GM23338 (cell line): ENCODE results near the gene OR2F1. TPM values are rescaled to one million over a fixed set of nuclear protein-coding genes. Genes with fewer than 3 reads are reported as not detected.

Experiments
- ATAC-seq: fragments of 200-7000 bp; cut with Tn5 transposase; 3 replicates; pipeline ENCODE4 v1.9.1; 2020
- DNase-seq: peaks from one replicate; pipeline ENCODE4 v3.0.0-alpha.2; 2015; ENCODE audit warnings: low spot score
- H2AFZ ChIP-seq: fragments of 200-600 bp; sonication (generic); 2 replicates; pipeline ENCODE4 v1.8.0; 2016; ENCODE audit warnings: antibody characterized with exemption, mild to moderate bottlenecking, moderate library complexity
- H3F3A ChIP-seq: fragments of 200-600 bp; sonication (generic); replicated peaks from 2 replicates; pipeline ENCODE4 v1.8.0; 2017; ENCODE audit warnings: antibody characterized with exemption, mixed run types, low read depth
- H3K27ac ChIP-seq: fragments of 200-600 bp; sonication (generic); 2 replicates; pipeline ENCODE4 v1.6.1; 2016; ENCODE audit warnings: low read depth
- H3K27me3 ChIP-seq: fragments of 200-600 bp; sonication (generic); 2 replicates; pipeline ENCODE4 v1.8.0; 2016; ENCODE audit warnings: mild to moderate bottlenecking, mixed run types, moderate library complexity; ENCODE audit not compliant: insufficient read depth
- H3K36me3 ChIP-seq: fragments of 200-600 bp; sonication (generic); 2 replicates; pipeline ENCODE4 v1.8.0; 2016; ENCODE audit warnings: mild to moderate bottlenecking; ENCODE audit not compliant: insufficient read depth
- H3K4me1 ChIP-seq: fragments of 200-600 bp; sonication (generic); 2 replicates; pipeline ENCODE4 v1.8.0; 2016; ENCODE audit warnings: mild to moderate bottlenecking, moderate library complexity; ENCODE audit not compliant: insufficient read depth
- H3K4me2 ChIP-seq: fragments of 200-600 bp; sonication (generic); 2 replicates; pipeline ENCODE4 v1.7.1; 2017; ENCODE audit warnings: mixed run types
- H3K4me3 ChIP-seq: fragments of 200-600 bp; sonication (generic); 2 replicates; pipeline ENCODE4 v1.6.1; 2016; ENCODE audit warnings: mixed run types
- H3K79me2 ChIP-seq: fragments of 200-600 bp; sonication (generic); replicated peaks from 2 replicates; pipeline ENCODE4 v1.8.0; 2017; ENCODE audit warnings: mild to moderate bottlenecking; ENCODE audit not compliant: insufficient read depth
- H3K9me2 ChIP-seq: fragments of 200-600 bp; sonication (generic); 2 replicates; pipeline ENCODE4 v1.8.0; 2017; ENCODE audit not compliant: insufficient read depth
- H4K20me1 ChIP-seq: fragments of 200-600 bp; sonication (generic); replicated peaks from 2 replicates; pipeline ENCODE4 v1.8.0; 2017; ENCODE audit warnings: mild to moderate bottlenecking; ENCODE audit not compliant: insufficient read depth
- H3K27ac Mint-ChIP-seq: 2 replicates; pipeline ENCODE4 v1.8.0; 2020; ENCODE audit warnings: inconsistent platforms, mild to moderate bottlenecking, moderate library complexity, mixed read lengths
- H3K27me3 Mint-ChIP-seq: 3 replicates; pipeline ENCODE4 v1.8.0; 2022; ENCODE audit warnings: low read depth, mild to moderate bottlenecking, moderate library complexity, mixed read lengths, inconsistent platforms; ENCODE audit not compliant: insufficient read depth, poor library complexity
- H3K36me3 Mint-ChIP-seq: 3 replicates; pipeline ENCODE4 v1.8.0; 2021; ENCODE audit warnings: low read depth, mild to moderate bottlenecking, inconsistent platforms, moderate library complexity, mixed read lengths
- H3K4me1 Mint-ChIP-seq: 3 replicates; pipeline ENCODE4 v1.8.0; 2020; ENCODE audit warnings: mild to moderate bottlenecking, inconsistent platforms, mixed read lengths
- H3K4me3 Mint-ChIP-seq: 3 replicates; pipeline ENCODE4 v1.8.0; 2021; ENCODE audit warnings: moderate library complexity, mild to moderate bottlenecking, inconsistent platforms, mixed read lengths
- H3K9me3 Mint-ChIP-seq: 3 replicates; pipeline ENCODE4 v1.8.0; 2020; ENCODE audit warnings: moderate library complexity, mild to moderate bottlenecking, inconsistent platforms, mixed read lengths
- CREB1 ChIP-seq: fragments of 250-450 bp; sonication (Bioruptor Pico); IDR thresholded peaks from 2 replicates; pipeline ENCODE4 v1.5.0; 2020; ENCODE audit warnings: low read depth, mild to moderate bottlenecking, moderate library complexity
- EZH2 ChIP-seq: fragments of 200-600 bp; sonication (generic); IDR thresholded peaks from one replicate; pipeline ENCODE4 v1.8.0; 2017; ENCODE audit warnings: antibody characterized with exemption, mild to moderate bottlenecking, low read depth; ENCODE audit not compliant: unreplicated experiment
- JUNB ChIP-seq: IDR thresholded peaks from one replicate; pipeline ENCODE4 v1.6.1; 2016; ENCODE audit warnings: antibody characterized with exemption; ENCODE audit not compliant: unreplicated experiment
- NANOG ChIP-seq: IDR thresholded peaks from 2 replicates; pipeline ENCODE4 v1.6.1; 2016; ENCODE audit warnings: antibody characterized with exemption, borderline replicate concordance
- POLR2AphosphoS5 ChIP-seq: IDR thresholded peaks from 2 replicates; pipeline ENCODE4 v1.6.1; 2016; ENCODE audit warnings: antibody characterized with exemption, low read depth
- STAT1 ChIP-seq: IDR thresholded peaks from one replicate; pipeline ENCODE4 v1.6.1; 2016; ENCODE audit warnings: antibody characterized with exemption; ENCODE audit not compliant: unreplicated experiment
- ZNF114 ChIP-seq: fragments of 250-450 bp; sonication (Bioruptor Pico); IDR thresholded peaks from 2 replicates; pipeline ENCODE4 v1.5.0; 2020; ENCODE audit warnings: mild to moderate bottlenecking, moderate library complexity
- ZNF331 ChIP-seq: fragments of 250-450 bp; sonication (Bioruptor Pico); IDR thresholded peaks from 2 replicates; pipeline ENCODE4 v1.5.0; 2020; ENCODE audit warnings: low read depth, mild to moderate bottlenecking, moderate library complexity
- polyA plus RNA-seq: library from polyadenylated mRNA; unstranded; fragments of >200 nt; fragmentation: Nextera tagmentation; extraction: Ambion mirVana; gene quantifications from 2 replicates; pipeline ENCODE4 v1.2.1, GENCODE V29; 2016
- total RNA-seq: library from RNA; depleted of rRNA; stranded (reverse); fragments of >200 nt; shearing (Covaris generic); gene quantifications from 2 replicates; pipeline ENCODE4 v1.2.3, GENCODE V29; 2014
- TF ChIP-seq, protein P1 (sequence below): IDR thresholded peaks from 2 replicates; pipeline ENCODE4 v1.6.1; 2016; ENCODE audit warnings: antibody characterized with exemption
- TF ChIP-seq, protein P2 (sequence below), 2 experiments: fragments of 200-600 bp in 1 of 2; sonication (generic) in 1 of 2; conservative IDR thresholded peaks; 2 replicates each; pipeline versions ENCODE4 v1.5.1 to v1.6.1; 2016 to 2017; ENCODE audit warnings: antibody characterized with exemption in 2 of 2, low read depth in 2 of 2, mild to moderate bottlenecking in 2 of 2, moderate library complexity in 1 of 2
- TF ChIP-seq, protein P3 (sequence below): IDR thresholded peaks from one replicate; pipeline ENCODE4 v1.6.1; 2018; ENCODE audit warnings: antibody characterized with exemption; ENCODE audit not compliant: unreplicated experiment

The OR2F1 gene
- total and polyA plus RNA-seq, 2 experiments from 2014 or later, result not detected

DNA sequence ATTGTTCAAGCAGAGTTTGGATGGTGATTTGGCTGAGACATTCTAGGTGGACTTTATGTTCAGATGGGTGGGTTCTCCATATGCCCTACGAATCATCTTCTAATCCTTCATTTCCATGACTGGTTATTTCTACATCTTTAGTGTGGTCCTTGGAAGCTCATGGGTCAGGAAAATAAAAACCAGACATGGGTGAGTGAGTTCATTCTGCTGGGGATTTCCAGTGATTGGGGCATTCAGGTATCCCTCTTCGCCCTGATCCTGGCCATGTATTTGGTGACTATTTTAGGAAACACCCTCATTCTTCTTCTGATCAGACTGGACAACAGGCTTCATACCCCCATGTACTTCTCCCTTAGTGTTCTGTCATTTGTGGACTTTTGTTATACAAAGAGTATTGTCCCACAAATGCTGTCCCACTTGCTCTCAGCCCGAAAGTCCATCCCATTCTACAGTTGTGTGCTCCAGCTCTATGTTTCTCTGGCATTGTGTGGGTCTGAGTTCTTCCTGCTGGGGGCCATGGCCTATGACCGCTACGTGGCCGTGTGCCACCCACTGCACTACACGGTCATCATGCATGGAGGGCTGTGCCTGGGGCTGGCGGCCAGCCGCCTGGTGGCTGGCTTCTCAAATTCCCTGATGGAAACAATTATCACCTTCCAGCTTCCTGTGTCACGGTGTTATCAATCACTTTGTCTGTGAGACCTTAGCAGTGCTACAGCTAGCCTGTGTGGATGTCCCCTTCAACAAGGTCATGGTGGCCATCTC lies 26.3 kb downstream of the OR2F1 start:
- no peak for TF ChIP-seq POLR2AphosphoS5
- no peak for TF ChIP-seq JUNB
- DNase-seq (no peak), ATAC-seq (no peak)
- Histone ChIP-seq H3K9me2 (peaks cover 25% of the 10 kb centered on the region), H3K4me2 (no peak overlapping the region), H3K4me1 (no peaks in the 10 kb centered on the region), H3K79me2 (no peaks in the 10 kb centered on the region), H2AFZ (no peak overlapping the region), H3F3A (no peaks in the 10 kb centered on the region), H3K27ac (no peak overlapping the region), H3K4me3 (no peak overlapping the region), H3K36me3 (no peaks in the 10 kb centered on the region), H3K27me3 (no peaks in the 10 kb centered on the region), H4K20me1 (no peaks in the 10 kb centered on the region)
- Mint-ChIP-seq H3K27ac (no peak overlapping the region), H3K4me1 (no peaks in the 10 kb centered on the region), H3K27me3 (no peaks in the 10 kb centered on the region), H3K36me3 (no peaks in the 10 kb centered on the region), H3K9me3 (no peaks in the 10 kb centered on the region), H3K4me3 (no peak overlapping the region)

DNA sequence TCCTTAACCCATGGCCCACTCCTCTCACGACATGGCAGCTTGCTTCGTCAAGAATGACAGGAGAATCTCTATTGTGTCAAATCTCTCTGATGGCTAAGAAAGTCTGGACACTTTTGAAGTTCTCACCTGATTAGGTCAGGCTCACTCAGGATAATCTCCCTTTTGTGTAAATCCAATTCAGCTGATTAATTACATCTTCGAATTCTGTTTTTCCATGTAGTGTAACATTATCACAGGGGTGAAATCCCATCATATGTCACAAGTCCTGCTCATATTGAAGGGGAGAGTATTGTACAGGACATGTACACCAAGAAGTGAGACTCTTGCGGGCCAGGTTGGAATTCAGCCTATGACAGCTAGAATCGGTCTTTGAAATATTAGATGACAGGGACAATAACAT lies 29.3 kb downstream of the OR2F1 start:
- Mint-ChIP-seq H3K27me3 (no peaks in the 10 kb centered on the region), H3K27ac (no peak overlapping the region), H3K9me3 (peaks cover 3% of the 10 kb centered on the region; the same call in 1 of the 3 replicates), H3K4me3 (no peak overlapping the region), H3K4me1 (no peaks in the 10 kb centered on the region), H3K36me3 (peaks cover 2% of the 10 kb centered on the region; the same call in 2 of the 3 replicates)
- Histone ChIP-seq H3K27me3 (no peaks in the 10 kb centered on the region), H3K9me2 (peaks cover 25% of the 10 kb centered on the region), H3K4me3 (no peak overlapping the region), H3K36me3 (no peaks in the 10 kb centered on the region), H4K20me1 (no peaks in the 10 kb centered on the region), H3F3A (no peaks in the 10 kb centered on the region), H2AFZ (no peak overlapping the region), H3K4me1 (no peaks in the 10 kb centered on the region), H3K4me2 (no peak overlapping the region), H3K27ac (no peak overlapping the region), H3K79me2 (no peaks in the 10 kb centered on the region)
- ATAC-seq, result no peak
- no peak for DNase-seq
- TF ChIP-seq, protein P1, sequence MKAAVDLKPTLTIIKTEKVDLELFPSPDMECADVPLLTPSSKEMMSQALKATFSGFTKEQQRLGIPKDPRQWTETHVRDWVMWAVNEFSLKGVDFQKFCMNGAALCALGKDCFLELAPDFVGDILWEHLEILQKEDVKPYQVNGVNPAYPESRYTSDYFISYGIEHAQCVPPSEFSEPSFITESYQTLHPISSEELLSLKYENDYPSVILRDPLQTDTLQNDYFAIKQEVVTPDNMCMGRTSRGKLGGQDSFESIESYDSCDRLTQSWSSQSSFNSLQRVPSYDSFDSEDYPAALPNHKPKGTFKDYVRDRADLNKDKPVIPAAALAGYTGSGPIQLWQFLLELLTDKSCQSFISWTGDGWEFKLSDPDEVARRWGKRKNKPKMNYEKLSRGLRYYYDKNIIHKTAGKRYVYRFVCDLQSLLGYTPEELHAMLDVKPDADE, result no peak
- TF ChIP-seq ZNF114 (CRISPR knock-in tag), result no peak
- TF ChIP-seq CREB1 (CRISPR knock-in tag), result no peak
- no peak for TF ChIP-seq STAT1
- no peak for TF ChIP-seq POLR2AphosphoS5
- no peak for TF ChIP-seq EZH2
- TF ChIP-seq, protein P2, sequence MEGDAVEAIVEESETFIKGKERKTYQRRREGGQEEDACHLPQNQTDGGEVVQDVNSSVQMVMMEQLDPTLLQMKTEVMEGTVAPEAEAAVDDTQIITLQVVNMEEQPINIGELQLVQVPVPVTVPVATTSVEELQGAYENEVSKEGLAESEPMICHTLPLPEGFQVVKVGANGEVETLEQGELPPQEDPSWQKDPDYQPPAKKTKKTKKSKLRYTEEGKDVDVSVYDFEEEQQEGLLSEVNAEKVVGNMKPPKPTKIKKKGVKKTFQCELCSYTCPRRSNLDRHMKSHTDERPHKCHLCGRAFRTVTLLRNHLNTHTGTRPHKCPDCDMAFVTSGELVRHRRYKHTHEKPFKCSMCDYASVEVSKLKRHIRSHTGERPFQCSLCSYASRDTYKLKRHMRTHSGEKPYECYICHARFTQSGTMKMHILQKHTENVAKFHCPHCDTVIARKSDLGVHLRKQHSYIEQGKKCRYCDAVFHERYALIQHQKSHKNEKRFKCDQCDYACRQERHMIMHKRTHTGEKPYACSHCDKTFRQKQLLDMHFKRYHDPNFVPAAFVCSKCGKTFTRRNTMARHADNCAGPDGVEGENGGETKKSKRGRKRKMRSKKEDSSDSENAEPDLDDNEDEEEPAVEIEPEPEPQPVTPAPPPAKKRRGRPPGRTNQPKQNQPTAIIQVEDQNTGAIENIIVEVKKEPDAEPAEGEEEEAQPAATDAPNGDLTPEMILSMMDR (conservative IDR thresholded peaks at IDR 0.05; ENCODE audit: low read depth in 2 of 2), result no peak
- no peak for TF ChIP-seq NANOG
- TF ChIP-seq ZNF331, result no peak
- TF ChIP-seq, protein P3, sequence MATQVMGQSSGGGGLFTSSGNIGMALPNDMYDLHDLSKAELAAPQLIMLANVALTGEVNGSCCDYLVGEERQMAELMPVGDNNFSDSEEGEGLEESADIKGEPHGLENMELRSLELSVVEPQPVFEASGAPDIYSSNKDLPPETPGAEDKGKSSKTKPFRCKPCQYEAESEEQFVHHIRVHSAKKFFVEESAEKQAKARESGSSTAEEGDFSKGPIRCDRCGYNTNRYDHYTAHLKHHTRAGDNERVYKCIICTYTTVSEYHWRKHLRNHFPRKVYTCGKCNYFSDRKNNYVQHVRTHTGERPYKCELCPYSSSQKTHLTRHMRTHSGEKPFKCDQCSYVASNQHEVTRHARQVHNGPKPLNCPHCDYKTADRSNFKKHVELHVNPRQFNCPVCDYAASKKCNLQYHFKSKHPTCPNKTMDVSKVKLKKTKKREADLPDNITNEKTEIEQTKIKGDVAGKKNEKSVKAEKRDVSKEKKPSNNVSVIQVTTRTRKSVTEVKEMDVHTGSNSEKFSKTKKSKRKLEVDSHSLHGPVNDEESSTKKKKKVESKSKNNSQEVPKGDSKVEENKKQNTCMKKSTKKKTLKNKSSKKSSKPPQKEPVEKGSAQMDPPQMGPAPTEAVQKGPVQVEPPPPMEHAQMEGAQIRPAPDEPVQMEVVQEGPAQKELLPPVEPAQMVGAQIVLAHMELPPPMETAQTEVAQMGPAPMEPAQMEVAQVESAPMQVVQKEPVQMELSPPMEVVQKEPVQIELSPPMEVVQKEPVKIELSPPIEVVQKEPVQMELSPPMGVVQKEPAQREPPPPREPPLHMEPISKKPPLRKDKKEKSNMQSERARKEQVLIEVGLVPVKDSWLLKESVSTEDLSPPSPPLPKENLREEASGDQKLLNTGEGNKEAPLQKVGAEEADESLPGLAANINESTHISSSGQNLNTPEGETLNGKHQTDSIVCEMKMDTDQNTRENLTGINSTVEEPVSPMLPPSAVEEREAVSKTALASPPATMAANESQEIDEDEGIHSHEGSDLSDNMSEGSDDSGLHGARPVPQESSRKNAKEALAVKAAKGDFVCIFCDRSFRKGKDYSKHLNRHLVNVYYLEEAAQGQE, result no peak
- no peak for TF ChIP-seq JUNB
